HepG2 (cell line): ENCODE results near the gene TEC.

Experiments
- ETV6 ChIP-seq: sonication (generic); formaldehyde crosslinking; conservative IDR thresholded peaks from 2 replicates; pipeline ENCODE4 v1.4.0; 2020; ENCODE audit warnings: missing genetic modification reagents
- MAFF ChIP-seq: IDR thresholded peaks from 2 replicates; pipeline ENCODE4 v1.6.1; 2011; ENCODE audit warnings: low read depth, low read length, improper control_type of control experiment
- NFKB2 ChIP-seq: sonication (generic); formaldehyde crosslinking; IDR thresholded peaks from 2 replicates; pipeline ENCODE4 v1.4.0; 2020; ENCODE audit warnings: missing genetic modification reagents, borderline replicate concordance
- TBL1XR1 ChIP-seq: fragments of 150-350 bp; IDR thresholded peaks from 2 replicates; pipeline ENCODE4 v1.6.1; 2014; ENCODE audit warnings: borderline replicate concordance, low read length; ENCODE audit not compliant: partially characterized antibody
- TCF7 ChIP-seq: sonication (generic); IDR thresholded peaks from 2 replicates; pipeline ENCODE4 v1.6.1; 2016; ENCODE audit warnings: antibody characterized with exemption, low read depth
- YY1 ChIP-seq: IDR thresholded peaks from 2 replicates; pipeline ENCODE4 v1.6.1; 2011; ENCODE audit warnings: low read length, low read depth, moderate library complexity, mild to moderate bottlenecking; ENCODE audit not compliant: insufficient read depth, insufficient replicate concordance
- ZNF230 ChIP-seq: sonication (generic); formaldehyde crosslinking; IDR thresholded peaks from 2 replicates; pipeline ENCODE4 v1.4.0; 2020; ENCODE audit warnings: mild to moderate bottlenecking, missing genetic modification reagents

DNA sequence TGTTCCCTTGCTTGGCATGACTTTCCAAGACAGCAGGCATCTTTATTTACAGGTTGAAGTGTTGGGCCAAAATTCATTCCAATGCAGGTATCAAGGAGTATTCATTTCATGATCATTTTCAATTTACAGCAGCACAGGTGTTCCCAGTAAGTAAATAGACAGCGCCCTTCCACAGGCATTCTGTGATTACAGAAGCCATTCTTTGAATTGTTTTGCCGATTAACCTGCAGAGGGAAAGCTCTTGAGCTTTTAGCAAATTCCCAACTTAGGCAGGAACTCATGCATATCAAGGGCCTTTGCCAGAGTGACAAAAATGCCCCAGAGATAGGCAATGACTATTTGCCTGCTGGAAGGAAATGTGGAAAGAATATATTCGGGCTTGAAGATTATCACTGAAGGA, 142.4 kb downstream of the TEC start:
- no peak for TF ChIP-seq ETV6 (CRISPR knock-in tag)
- TF ChIP-seq YY1: no peak
- no peak for TF ChIP-seq TCF7
- TF ChIP-seq TBL1XR1: no peak
- TF ChIP-seq ZNF230 (CRISPR knock-in tag): no peak
- no peak for TF ChIP-seq NFKB2
- TF ChIP-seq MAFF: no peak
